OCI-LY7 (cell line): ENCODE measurements around the gene FAM163B.

Experiments
- EZH2phosphoT487 ChIP-seq: fragments of 200-600 bp; sonication (generic); IDR thresholded peaks from 2 replicates; pipeline ENCODE4 v1.6.1; 2018; ENCODE audit warnings: low read depth, borderline replicate concordance, mild to moderate bottlenecking, mixed run types, antibody characterized with exemption, low read length, moderate library complexity, mixed read lengths
- TF ChIP-seq, protein P1 (sequence below): fragments of 200-600 bp; sonication (generic); conservative IDR thresholded peaks from 2 replicates; pipeline ENCODE4 v1.5.1; 2014; ENCODE audit warnings: mild to moderate bottlenecking, antibody characterized with exemption, low read length, moderate library complexity, mixed read lengths

DNA sequence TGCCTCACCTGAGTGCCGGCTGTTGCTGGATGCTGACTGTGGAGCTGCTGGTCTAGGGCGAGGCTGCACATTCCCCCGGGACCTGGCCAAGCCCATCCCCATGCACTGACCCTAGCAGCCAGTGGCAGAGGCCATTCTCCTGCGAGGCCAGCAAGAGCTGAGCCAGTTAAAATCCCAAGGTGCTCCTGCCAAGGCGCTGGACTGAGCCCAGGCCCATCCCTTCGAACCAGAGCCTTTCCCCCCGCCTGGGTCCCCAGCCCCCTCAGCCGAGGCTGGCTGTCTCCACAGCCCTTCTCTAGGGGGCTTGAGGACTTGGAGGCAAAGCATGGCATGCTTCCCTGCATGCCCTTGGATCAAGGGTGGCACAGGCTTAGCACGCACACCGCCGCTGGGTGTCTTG lies 73.1 kb downstream of the FAM163B start:
- TF ChIP-seq, protein P1, sequence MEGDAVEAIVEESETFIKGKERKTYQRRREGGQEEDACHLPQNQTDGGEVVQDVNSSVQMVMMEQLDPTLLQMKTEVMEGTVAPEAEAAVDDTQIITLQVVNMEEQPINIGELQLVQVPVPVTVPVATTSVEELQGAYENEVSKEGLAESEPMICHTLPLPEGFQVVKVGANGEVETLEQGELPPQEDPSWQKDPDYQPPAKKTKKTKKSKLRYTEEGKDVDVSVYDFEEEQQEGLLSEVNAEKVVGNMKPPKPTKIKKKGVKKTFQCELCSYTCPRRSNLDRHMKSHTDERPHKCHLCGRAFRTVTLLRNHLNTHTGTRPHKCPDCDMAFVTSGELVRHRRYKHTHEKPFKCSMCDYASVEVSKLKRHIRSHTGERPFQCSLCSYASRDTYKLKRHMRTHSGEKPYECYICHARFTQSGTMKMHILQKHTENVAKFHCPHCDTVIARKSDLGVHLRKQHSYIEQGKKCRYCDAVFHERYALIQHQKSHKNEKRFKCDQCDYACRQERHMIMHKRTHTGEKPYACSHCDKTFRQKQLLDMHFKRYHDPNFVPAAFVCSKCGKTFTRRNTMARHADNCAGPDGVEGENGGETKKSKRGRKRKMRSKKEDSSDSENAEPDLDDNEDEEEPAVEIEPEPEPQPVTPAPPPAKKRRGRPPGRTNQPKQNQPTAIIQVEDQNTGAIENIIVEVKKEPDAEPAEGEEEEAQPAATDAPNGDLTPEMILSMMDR = no peak
- TF ChIP-seq EZH2phosphoT487 = no peak
